ENCODE results near the gene TPRX1.

DNA sequence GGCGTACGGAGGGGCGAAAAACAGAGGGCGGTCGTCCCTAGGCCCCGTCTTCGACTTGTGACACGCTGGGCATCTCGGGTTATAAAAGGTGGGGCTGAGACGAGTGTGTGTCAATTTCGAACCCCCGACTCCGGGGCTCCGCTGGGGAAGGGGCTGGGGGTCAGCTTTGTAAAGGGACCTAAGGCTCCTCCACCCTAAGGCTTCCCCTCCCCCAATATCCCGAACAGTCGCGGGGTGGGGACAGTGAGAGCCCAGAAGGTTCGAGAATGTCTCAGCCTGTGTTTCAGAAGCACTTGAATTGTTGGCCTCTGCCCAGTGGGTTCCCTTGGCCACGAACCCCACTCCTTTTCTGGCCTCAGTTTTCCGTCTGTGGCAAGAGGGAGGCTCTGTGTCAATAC lies 25.4 kb downstream of the TPRX1 start:
- TF ChIP-seq, protein P1, sequence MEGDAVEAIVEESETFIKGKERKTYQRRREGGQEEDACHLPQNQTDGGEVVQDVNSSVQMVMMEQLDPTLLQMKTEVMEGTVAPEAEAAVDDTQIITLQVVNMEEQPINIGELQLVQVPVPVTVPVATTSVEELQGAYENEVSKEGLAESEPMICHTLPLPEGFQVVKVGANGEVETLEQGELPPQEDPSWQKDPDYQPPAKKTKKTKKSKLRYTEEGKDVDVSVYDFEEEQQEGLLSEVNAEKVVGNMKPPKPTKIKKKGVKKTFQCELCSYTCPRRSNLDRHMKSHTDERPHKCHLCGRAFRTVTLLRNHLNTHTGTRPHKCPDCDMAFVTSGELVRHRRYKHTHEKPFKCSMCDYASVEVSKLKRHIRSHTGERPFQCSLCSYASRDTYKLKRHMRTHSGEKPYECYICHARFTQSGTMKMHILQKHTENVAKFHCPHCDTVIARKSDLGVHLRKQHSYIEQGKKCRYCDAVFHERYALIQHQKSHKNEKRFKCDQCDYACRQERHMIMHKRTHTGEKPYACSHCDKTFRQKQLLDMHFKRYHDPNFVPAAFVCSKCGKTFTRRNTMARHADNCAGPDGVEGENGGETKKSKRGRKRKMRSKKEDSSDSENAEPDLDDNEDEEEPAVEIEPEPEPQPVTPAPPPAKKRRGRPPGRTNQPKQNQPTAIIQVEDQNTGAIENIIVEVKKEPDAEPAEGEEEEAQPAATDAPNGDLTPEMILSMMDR (IDR thresholded peaks at IDR 0.05; ENCODE audit: extremely low read depth in 1 of 2, insufficient read depth in 1 of 2, low read depth in 1 of 2, low read length in 2 of 2): no peak
- no peak for TF ChIP-seq EZH2 (IDR thresholded peaks at IDR 0.05; ENCODE audit: borderline replicate concordance, low read depth, low read length, severe bottlenecking)
- TF ChIP-seq JUN (IDR thresholded peaks at IDR 0.05; ENCODE audit: borderline replicate concordance, insufficient read depth, insufficient read length, low read depth): no peak
- TF ChIP-seq POLR2A (IDR thresholded peaks at IDR 0.05; ENCODE audit: low read depth, low read length): no peak
- no peak for TF ChIP-seq POLR2AphosphoS5 (IDR thresholded peaks at IDR 0.05; ENCODE audit: insufficient read depth, low read depth, low read length)
- no peak for TF ChIP-seq MAX (IDR thresholded peaks at IDR 0.05; ENCODE audit: insufficient read depth, insufficient read length)
- no peak for TF ChIP-seq GATA2 (IDR thresholded peaks at IDR 0.05; ENCODE audit: insufficient read depth, insufficient read length, low read depth, low read length)
- TF ChIP-seq FOS (IDR thresholded peaks at IDR 0.05; ENCODE audit: borderline replicate concordance, insufficient read depth, low read length): no peak
- TF ChIP-seq MYC (IDR thresholded peaks at IDR 0.05; ENCODE audit: low read depth, low read length): no peak

Measured in endothelial cell of umbilical vein (primary cell).